ENCODE results near the gene ZFAND4.
"Not testable (repeated sequence)": the region's sequence is repeated elsewhere in the genome, so short reads cannot be mapped to it uniquely, and the experiment has no call there.

ZFAND4 gene

DNA sequence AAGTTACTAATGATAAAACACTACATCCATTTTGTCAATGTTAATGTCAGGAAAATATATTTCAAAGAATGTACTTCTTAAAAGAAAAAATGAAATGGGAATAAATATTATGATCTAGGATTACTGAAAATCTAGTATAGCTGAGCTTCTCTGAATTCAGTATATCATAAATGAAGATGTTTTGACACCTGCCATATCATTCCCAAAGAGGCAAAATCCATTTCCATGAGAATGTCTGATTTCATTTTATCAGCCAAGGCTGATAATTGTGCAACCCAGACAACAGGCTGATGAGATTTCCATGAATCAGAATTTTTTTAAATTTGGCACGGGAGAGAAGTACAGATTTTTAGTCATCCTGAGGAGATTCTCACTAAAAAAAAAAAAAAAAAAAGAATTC, 32.5 kb downstream of the ZFAND4 start:
- no peak for DNase-seq

DNA sequence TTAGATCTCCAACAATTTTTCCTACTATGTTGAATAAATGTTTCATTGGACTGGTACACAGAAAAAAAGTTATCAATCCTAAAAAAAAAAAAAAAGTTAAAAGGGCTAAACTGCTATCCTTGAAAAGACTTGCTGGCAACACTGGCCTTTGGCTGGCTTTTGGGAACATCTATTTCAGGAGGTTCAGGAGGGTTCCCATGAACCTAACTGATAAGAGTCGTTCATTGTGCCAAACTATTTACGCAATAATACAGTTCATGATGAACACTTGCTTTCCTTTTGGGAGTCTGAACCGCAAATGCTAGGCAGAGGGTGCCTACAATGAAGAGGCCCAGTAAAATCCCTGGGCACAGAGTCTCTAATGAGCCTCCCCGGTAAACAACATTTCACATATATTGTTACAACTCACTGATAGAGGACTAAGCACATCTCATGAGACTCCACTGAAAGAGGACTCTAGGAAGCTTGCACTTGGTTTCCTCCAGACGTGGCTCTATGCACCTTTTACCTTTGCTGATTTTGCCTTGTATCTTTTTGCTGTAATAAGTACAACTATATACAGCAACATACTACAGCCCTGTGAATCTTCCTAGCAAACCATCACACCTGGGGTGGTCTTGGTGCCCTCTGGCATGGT, 45.0 kb downstream of the ZFAND4 start:
- no peak for DNase-seq

DNA sequence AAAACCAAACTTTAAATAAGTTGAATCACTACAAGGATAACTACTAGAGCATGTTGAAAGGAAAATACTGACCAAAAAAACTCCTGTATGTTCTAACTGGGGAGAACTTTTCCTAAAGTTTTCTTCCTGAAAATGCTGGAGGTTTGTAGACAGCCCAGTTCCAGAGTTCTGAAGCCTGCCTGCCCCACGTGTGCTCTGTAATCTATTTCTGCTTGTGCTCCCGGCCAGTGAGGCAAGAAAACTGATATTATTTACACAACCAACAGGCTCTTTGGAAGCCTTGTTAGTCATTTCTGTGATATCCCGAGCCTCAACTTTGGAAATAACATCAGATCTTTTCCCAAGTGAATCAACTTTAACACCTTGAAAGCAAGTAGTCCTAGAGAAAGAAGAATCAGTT, 46.7 kb downstream of the ZFAND4 start:
- no peak for DNase-seq

- DNase-seq: no peak
Observed at GRCh38 chr10:45624724-45625123, 47.8 kb downstream of the ZFAND4 start.

- DNase-seq: no peak
Observed at GRCh38 chr10:45614869-45615268, 57.7 kb downstream of the ZFAND4 start.

DNA sequence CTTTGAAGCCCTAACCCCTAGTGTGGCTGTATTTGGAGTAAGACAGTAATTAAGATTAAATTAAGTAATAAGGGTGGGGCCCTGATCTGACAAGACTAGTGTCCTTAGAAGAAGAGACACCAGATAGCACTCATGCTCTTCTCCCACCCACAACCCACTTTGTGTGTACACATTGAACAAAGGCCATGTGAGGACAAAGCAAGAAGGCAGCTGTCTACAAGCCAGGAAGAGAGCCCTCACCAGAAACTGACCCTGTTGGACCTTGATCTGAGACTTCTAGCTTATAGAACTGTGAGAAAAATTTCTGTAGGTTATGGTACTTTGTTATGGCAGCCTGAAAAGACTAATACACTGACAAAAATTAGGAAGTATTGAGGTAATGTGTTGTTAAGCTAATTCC, 59.8 kb downstream of the ZFAND4 start:
- DNase-seq: no peak

- no peak for DNase-seq
Observed at GRCh38 chr10:45608052-45608451, 64.5 kb downstream of the ZFAND4 start.

- DNase-seq: no peak
Observed at GRCh38 chr10:45607276-45607675, 65.3 kb downstream of the ZFAND4 start.

- DNase-seq: no peak
Observed at GRCh38 chr10:45602836-45603235, 69.7 kb downstream of the ZFAND4 start.

- DNase-seq: no peak
Observed at GRCh38 chr10:45602082-45602730, 70.4 kb downstream of the ZFAND4 start.

- DNase-seq: not testable (repeated sequence)
Observed at GRCh38 chr10:45601254-45601930, 71.2 kb downstream of the ZFAND4 start.

GRCh38 chr10:45600337-45601253, 72.0 kb downstream of the ZFAND4 start:
- not testable (repeated sequence) for DNase-seq

DNA sequence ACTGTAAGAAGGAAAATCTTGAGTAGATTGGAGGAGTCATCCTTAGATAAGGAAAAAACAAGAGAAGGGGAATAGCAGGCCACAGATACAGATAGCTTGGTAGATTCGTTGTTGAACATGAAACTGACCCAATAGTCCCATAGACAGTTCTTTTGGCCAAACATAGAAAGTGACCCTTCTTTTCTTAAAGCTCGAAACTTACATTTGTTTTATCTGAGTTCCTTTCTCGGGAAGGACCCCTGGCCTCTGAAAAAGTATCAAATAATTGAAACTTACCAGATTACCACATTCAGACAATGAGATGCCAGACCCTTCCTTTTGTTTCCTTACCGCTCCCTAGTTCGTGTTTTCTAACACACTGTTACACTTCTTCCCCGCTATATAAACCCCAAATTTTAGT, 72.9 kb downstream of the ZFAND4 start:
- no peak for DNase-seq

GRCh38 chr10:45599021-45599603, 73.5 kb downstream of the ZFAND4 start:
- no peak for DNase-seq

GRCh38 chr10:45596526-45596925, 76.0 kb downstream of the ZFAND4 start:
- no peak for DNase-seq

DNA sequence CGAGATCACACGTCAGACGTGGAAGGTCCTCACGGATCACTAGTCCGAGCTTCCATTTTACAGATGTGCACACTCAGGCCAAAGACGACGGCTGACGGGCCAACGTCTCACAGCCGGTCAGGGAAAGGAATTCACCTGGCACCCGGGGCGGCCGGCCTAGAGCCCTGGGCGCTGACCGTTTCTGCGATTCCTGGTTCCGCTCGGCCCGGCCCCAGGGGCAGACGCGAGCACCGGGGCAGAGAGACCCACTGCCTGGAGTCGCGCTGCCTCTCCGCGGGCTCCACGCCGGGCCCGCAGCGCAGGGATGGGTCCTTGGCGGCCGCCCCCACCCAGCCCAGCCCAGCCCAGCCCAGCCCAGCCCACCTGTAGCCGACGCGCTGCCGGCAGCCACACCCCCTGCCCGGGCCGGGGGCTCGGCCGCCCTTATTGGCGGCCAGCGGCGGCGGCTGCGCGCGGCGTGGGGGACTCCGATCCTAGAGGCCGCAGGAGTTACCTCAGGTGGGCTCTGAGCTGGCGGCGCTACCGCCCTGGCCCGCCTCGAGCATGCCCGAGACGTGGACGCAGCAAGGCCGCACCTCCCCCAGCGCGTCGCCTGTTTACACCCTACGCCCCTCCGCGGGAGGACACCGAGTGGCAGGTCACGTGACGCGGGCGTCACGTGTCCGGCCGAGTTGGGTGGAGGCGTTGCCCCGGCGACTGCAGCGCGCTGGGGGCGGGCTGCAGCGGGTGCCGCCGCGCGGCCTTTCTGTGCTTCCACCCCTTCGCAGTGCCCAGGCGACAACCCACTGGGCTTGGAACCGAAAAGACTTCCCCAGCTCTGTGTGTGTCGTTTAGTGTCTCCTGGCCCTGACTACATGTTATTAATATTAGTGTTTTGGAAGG, 78.1 kb downstream of the ZFAND4 start:
- DNase-seq: peak; percentile 93

- DNase-seq: no peak
Observed at GRCh38 chr10:45593938-45594275, 78.7 kb downstream of the ZFAND4 start.

DNA sequence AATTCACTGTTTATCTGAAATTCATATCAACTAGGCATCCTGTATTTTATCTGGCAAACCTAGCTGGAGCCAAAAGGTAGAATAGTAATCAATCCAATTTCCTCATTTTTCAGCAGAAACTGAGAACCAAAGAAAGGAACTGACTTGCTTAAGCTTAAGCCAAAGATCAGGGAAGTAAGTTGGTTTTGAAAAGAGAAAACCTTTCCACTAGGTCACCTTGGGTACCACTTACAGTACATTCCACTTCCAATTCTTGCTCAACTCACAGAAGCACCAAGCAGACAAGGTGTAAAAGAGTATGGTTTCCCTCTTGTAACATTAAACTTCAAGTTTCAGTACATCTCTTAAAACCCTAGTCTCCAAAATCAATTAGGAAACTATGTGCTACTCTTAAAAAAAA, 79.6 kb downstream of the ZFAND4 start:
- no peak for DNase-seq

DNA sequence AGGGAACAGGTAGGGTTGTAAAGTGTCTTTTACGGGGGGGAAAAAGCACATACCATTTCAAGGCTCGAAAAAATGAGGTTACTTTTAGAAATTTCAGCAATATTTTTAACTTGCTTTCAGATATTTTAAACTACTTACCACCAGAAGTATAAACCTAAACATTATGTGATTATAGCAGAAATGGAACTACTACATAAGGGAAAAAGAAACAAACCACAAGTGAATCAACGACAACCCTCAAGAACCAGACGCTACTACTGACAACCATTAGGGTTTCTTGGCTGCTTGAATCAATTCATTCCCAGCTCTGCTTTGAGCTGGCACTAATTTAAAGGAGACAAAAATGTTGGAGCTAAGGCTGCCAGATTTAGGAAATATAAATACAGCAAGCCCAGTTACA, 80.1 kb downstream of the ZFAND4 start:
- DNase-seq: peak; percentile 10

- no peak for DNase-seq
Observed at GRCh38 chr10:45591280-45591679, 81.3 kb downstream of the ZFAND4 start.

DNA sequence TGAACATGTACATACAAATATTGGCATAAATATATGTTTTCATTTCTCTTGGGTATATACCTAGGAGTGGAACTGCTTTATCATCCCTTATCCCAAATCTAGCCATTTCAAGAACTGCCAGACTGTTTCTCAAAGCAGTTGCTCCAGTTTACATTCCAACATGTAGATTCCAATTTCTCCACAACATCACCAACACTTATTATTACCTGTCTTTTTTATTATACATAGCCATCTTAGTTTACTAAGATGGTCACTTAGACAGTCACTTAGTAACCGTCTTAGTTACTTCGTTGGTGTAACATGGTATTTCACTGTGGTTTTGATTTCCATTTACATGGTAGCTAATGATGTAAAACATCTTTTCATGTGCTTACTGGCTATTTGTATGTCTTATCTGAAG, 82.7 kb downstream of the ZFAND4 start:
- DNase-seq: no peak

GRCh38 chr10:45589009-45589408, 83.6 kb downstream of the ZFAND4 start:
- no peak for DNase-seq
